ENCODE results near the gene ARHGEF40. TPM values are rescaled to one million over a fixed set of nuclear protein-coding genes. Genes with fewer than 3 reads are reported as not detected.

ARHGEF40 gene
- total RNA-seq, 1 donor from 2014 or later, result 1.4 TPM

DNA sequence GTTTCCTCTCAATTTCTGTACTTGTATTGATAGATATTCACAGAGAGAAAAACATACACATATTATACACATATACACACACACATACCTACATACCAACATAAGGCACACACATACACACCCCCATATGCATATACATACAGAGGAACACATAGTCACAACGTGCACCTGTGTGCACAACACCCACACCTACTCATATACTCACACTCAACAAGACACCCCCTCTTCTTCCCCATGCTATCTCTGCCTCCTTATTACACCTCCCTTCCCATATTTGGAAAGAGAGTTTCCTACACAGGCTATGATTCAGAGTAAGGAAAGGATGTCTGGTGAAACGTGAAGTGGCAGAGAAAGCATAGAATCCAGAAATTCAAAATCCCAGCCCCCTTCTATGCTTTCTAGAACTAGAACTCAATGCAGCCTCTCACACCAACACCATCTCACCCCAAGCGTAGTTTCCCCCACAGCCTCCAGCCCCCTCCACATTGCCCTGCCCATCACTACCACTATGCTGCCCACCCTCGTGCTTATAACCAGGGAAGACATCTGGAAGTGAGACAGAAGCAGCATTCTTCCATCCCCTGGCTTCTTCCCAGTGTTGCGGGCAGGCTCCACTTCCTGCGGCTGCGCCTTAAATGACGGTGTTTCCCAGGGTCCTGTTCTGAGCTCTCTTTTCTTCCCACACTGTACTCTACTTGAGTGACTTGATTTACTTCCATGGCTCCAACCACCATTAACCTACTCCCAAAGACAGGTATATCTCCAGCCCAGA is 10.1 kb upstream of the ARHGEF40 start:
- Mint-ChIP-seq H3K9me3 (no peaks in the 10 kb centered on the region), H3K4me1 (no peaks in the 10 kb centered on the region), H3K4me3 (no peak overlapping the region), H3K27ac (no peak overlapping the region), H3K36me3 (ENCODE audit: low read depth) (no peaks in the 10 kb centered on the region), H3K27me3 (peaks cover 24% of the 10 kb centered on the region)
- POLR2A ChIA-PET, result no interaction called here
- TF ChIP-seq CTCF (IDR thresholded peaks at IDR 0.05), result no peak
- no peak for ATAC-seq (ENCODE audit: low read depth)
- CTCF ChIA-PET, result interaction anchor here (0.9 kb wide), 1 partner anchor 45 kb away, joined by 3 read pairs; no protein-coding TSS in a partner anchor
- no peak for DNase-seq
- intact Hi-C loops (cut with micrococcal nuclease), result no loop called here

- Mint-ChIP-seq H3K27me3 (peaks cover 30% of the 10 kb centered on the region), H3K27ac (no peak overlapping the region), H3K4me1 (no peaks in the 10 kb centered on the region), H3K4me3 (no peak overlapping the region), H3K9me3 (no peaks in the 10 kb centered on the region), H3K36me3 (ENCODE audit: low read depth) (no peaks in the 10 kb centered on the region)
- ChIA-PET POLR2A (no interaction called here), CTCF (interaction anchor here (0.9 kb wide), 1 partner anchor 46 kb away, joined by 3 read pairs; no protein-coding TSS in a partner anchor)
- TF ChIP-seq CTCF (IDR thresholded peaks at IDR 0.05), result no peak
- no peak for DNase-seq
- no peak for ATAC-seq (ENCODE audit: low read depth)
- intact Hi-C loops (cut with micrococcal nuclease), result no loop called here
Measured at GRCh38 chr14:21060614-21061346, 9.3 kb upstream of the ARHGEF40 start.

DNA sequence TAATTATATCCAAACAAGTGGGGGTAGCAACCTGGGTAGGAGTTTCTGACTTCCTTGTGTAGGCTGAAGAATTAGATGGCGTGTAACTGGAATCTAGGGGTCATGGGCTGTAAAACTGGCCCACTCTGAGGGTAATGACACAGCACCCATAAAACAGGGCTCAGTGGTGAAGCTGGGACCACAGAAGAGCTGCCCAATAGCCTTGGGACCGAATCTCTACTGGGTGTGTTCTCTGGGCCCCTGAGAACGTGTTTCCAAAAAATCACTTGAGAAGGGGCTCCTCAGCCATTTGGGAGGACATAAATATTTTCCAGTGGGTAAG is 8.8 kb upstream of the ARHGEF40 start:
- POLR2A ChIA-PET, result no interaction called here
- no peak for TF ChIP-seq CTCF (IDR thresholded peaks at IDR 0.05)
- H3K9me3 Mint-ChIP-seq, result no peaks in the 10 kb centered on the region
- DNase-seq (no peak), ATAC-seq (ENCODE audit: low read depth) (no peak)
- H3K27me3 Mint-ChIP-seq, result peaks cover 32% of the 10 kb centered on the region
- H3K27ac Mint-ChIP-seq, result no peak overlapping the region
- intact Hi-C loops (cut with micrococcal nuclease), result no loop called here
- no peaks in the 10 kb centered on the region for H3K4me1 Mint-ChIP-seq
- CTCF ChIA-PET, result interaction anchor here (1.8 kb wide), 1 partner anchor 32 kb away, joined by 8 read pairs; no protein-coding TSS in a partner anchor
- no peak overlapping the region for H3K4me3 Mint-ChIP-seq
- no peaks in the 10 kb centered on the region for H3K36me3 Mint-ChIP-seq (ENCODE audit: low read depth)

DNA sequence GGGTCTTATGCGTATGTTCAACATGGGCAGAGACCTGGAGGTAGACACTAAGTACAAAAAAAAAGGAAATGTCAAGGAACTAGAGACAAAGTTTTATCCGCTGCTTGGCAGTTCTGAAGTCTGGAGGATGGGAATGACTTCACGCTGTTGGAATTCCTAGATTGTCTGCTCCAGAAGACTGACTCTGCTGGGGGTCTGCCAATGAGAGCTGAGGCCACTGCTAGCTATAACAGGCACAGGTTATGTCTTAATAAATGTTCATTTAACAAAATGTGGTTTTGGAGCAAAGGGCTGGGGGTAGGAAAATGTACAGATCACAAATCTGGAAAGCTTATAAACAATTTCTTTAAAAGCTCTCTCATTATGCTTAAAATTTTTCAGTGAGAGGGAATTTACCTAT is 6.6 kb upstream of the ARHGEF40 start:
- Mint-ChIP-seq H3K4me1 (peaks cover 2% of the 10 kb centered on the region), H3K9me3 (no peaks in the 10 kb centered on the region), H3K36me3 (ENCODE audit: low read depth) (no peaks in the 10 kb centered on the region), H3K27me3 (peaks cover 37% of the 10 kb centered on the region), H3K4me3 (no peak overlapping the region), H3K27ac (no peak overlapping the region)
- intact Hi-C loops (cut with micrococcal nuclease), result no loop called here
- ChIA-PET CTCF (interaction anchor here (0.7 kb wide), 1 partner anchor 41 kb away, joined by 3 read pairs; no protein-coding TSS in a partner anchor), POLR2A (no interaction called here)
- no peak for DNase-seq
- TF ChIP-seq CTCF (IDR thresholded peaks at IDR 0.05), result no peak
- ATAC-seq (ENCODE audit: low read depth), result no peak

- no peak overlapping the region for H3K27ac Mint-ChIP-seq
- H3K9me3 Mint-ChIP-seq, result no peaks in the 10 kb centered on the region
- POLR2A ChIA-PET, result interaction anchor here (1.2 to 3.1 kb wide), 2 partner anchors 29 to 37 kb away, joined by 3 to 29 read pairs; no protein-coding TSS in a partner anchor
- no peaks in the 10 kb centered on the region for H3K36me3 Mint-ChIP-seq (ENCODE audit: low read depth)
- intact Hi-C loops (cut with micrococcal nuclease), result no loop called here
- no peak for DNase-seq
- CTCF ChIA-PET, result interaction anchor here (0.7 to 4.7 kb wide), 11 partner anchors 20 to 65 kb away, joined by 3 to 146 read pairs (median 7); partner anchors contain the start of gene TMEM253
- no peak for TF ChIP-seq CTCF (IDR thresholded peaks at IDR 0.05)
- H3K4me1 Mint-ChIP-seq, result peaks cover 34% of the 10 kb centered on the region
- ATAC-seq (ENCODE audit: low read depth), result no peak
- H3K4me3 Mint-ChIP-seq, result no peak overlapping the region
- H3K27me3 Mint-ChIP-seq, result peaks cover 33% of the 10 kb centered on the region
Measured at GRCh38 chr14:21066882-21067502, 3.1 kb upstream of the ARHGEF40 start.
